ENCODE results near the gene ACADVL. TPM values are rescaled to one million over a fixed set of nuclear protein-coding genes. Genes with fewer than 3 reads are reported as not detected.

The ACADVL gene
- total and polyA plus RNA-seq, 12 donors: 961 to 6,098 (median 1,772) TPM

DNA sequence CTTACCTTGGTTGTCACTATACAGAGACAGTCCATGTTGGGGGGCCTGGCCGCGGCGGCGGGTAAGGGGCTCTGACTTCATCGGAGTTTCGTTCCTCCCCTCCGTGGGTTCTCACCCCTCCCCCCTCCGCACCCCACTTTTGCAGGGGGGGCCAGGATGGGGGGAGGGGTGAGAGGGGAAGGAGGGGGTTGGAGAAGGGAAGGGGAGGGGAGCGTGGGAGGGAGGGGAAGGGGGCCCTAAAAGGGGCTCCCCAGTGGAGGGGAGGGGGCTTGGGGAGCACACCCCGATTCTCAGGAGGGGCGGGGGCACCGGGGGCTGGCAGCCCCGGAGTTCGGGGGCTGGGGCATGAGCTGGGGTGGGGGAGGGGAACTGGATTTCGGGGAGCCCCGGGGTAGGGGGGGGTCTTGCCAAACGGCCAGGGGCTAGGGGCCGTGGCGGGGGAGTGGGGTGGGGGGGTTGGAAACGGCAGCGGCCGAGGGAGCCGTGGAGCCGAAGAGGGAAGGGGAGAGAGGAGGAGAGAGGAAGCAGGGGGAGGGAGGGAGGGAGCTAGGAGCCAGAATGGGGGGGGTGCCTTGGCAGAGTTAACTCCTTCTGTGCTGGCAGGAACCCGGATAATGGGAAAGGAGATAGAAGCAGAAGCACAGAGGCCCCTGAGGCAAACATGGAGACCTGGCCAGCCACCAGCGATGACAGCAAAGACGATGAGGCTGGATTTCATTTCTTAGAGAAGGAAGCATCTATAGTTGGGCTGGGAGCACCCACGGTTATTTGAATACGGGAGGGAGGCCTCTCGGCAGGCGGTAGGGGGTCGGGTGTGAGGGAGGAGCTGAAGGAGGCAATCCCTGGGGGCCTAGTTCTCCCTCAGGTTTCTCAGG, 2.4 kb upstream of the ACADVL start:
- no peaks in the 10 kb centered on the region for H3K9me3 ChIP-seq (replicated peaks in 1 of 3)
- peak; percentile 70 to 90 (median 82) for DNase-seq
- H3K36me3 ChIP-seq (replicated peaks in 1 of 2): peaks cover 0 to 6% of the 10 kb centered on the region in 2 donors
- TF ChIP-seq POLR2A (IDR thresholded peaks at IDR 0.05): no peak
- TF ChIP-seq, protein P1, sequence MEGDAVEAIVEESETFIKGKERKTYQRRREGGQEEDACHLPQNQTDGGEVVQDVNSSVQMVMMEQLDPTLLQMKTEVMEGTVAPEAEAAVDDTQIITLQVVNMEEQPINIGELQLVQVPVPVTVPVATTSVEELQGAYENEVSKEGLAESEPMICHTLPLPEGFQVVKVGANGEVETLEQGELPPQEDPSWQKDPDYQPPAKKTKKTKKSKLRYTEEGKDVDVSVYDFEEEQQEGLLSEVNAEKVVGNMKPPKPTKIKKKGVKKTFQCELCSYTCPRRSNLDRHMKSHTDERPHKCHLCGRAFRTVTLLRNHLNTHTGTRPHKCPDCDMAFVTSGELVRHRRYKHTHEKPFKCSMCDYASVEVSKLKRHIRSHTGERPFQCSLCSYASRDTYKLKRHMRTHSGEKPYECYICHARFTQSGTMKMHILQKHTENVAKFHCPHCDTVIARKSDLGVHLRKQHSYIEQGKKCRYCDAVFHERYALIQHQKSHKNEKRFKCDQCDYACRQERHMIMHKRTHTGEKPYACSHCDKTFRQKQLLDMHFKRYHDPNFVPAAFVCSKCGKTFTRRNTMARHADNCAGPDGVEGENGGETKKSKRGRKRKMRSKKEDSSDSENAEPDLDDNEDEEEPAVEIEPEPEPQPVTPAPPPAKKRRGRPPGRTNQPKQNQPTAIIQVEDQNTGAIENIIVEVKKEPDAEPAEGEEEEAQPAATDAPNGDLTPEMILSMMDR (IDR thresholded peaks at IDR 0.05): no peak
- H3K27ac ChIP-seq: peak overlapping the region in 3 of 5 donors; percentile 10 to 100 (median 72)
- 1 to 3% (median 1%) methylated on average over 15 to 32 of the region's 32 CpGs for WGBS, 4 donors
- H3K4me1 ChIP-seq (replicated peaks in 1 of 2): peaks cover 45 to 69% of the 10 kb centered on the region in 2 donors
- peak overlapping the region in 3 of 4 donors; percentile 25 to 65 (median 29) for H3K4me3 ChIP-seq
- intact Hi-C loops (cut with DNase I): no loop called here
- H3K27me3 ChIP-seq: no peaks in the 10 kb centered on the region

DNA sequence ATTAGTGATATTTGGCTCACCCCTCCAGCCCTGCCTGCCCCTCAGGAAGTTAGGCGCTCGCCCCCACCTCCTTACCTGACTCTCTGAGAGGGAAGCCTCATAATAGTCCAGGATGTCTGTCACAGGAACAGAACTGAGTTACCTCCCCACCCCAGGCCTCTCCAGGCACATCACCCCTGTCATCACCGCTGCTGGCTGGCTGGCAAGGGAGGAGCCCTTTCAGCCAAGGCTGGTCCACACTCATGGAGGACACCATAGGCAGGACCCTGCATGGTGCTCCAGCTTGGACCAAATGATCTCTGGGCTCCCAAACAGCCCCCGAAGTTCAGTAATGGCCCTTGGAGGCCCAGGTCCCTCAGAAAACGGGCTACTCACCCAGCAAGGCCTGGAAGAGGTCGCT, 1.6 kb upstream of the ACADVL start:
- Histone ChIP-seq H3K9me3 (replicated peaks in 1 of 3) (no peaks in the 10 kb centered on the region), H3K4me3 (peak overlapping the region in 1 of 4 donors; percentile 65), H3K4me1 (replicated peaks in 1 of 2) (peaks cover 45 to 75% of the 10 kb centered on the region in 2 donors), H3K27ac (peak overlapping the region in 2 of 5 donors; percentile 72 to 100), H3K36me3 (replicated peaks in 1 of 2) (peaks cover 0 to 14% of the 10 kb centered on the region in 2 donors), H3K27me3 (no peaks in the 10 kb centered on the region)
- DNase-seq: peak in 2 of 7 donors; percentile 32 to 46
- no peak for TF ChIP-seq POLR2A (IDR thresholded peaks at IDR 0.05)
- TF ChIP-seq, protein P1 (IDR thresholded peaks at IDR 0.05): no peak
- intact Hi-C loops (cut with DNase I): no loop called here
- 64 to 81% (median 68%) methylated on average over 2 to 6 of the region's 6 CpGs for WGBS, 4 donors

DNA sequence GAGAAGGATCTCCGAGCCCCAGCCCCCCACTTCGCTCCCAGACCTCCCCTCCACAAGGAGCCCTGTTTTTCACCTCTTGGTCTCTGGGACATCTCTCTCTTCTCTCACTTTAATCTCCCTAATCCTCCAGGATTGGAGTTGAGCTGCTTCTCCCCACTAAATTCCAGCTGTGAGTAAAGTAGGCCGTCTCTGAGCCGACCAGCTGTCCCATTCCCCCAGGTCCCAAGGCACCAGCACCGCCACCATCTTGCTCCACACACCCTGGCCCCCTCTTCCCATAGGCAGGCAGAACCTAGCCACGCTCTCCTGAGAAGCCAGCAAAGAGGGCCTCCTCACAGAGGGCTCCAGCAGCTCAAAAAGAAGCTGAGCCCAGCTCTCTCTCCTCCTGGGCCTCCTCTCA, 980 bp upstream of the ACADVL start:
- no peak overlapping the region for H3K4me3 ChIP-seq
- H3K27ac ChIP-seq: peak overlapping the region in 2 of 5 donors; percentile 99 to 100
- no peaks in the 10 kb centered on the region for H3K27me3 ChIP-seq
- intact Hi-C loops (cut with DNase I): no loop called here
- TF ChIP-seq POLR2A (IDR thresholded peaks at IDR 0.05): no peak
- TF ChIP-seq, protein P1 (IDR thresholded peaks at IDR 0.05): no peak
- peaks cover 45 to 78% of the 10 kb centered on the region in 2 donors for H3K4me1 ChIP-seq (replicated peaks in 1 of 2)
- peak in 2 of 7 donors; percentile 27 to 39 for DNase-seq
- H3K9me3 ChIP-seq (replicated peaks in 1 of 3): no peaks in the 10 kb centered on the region
- WGBS, 4 donors: 69 to 82% (median 80%) methylated on average over 6 of the region's 6 CpGs
- peaks cover 0 to 20% of the 10 kb centered on the region in 2 donors for H3K36me3 ChIP-seq (replicated peaks in 1 of 2)

DNA sequence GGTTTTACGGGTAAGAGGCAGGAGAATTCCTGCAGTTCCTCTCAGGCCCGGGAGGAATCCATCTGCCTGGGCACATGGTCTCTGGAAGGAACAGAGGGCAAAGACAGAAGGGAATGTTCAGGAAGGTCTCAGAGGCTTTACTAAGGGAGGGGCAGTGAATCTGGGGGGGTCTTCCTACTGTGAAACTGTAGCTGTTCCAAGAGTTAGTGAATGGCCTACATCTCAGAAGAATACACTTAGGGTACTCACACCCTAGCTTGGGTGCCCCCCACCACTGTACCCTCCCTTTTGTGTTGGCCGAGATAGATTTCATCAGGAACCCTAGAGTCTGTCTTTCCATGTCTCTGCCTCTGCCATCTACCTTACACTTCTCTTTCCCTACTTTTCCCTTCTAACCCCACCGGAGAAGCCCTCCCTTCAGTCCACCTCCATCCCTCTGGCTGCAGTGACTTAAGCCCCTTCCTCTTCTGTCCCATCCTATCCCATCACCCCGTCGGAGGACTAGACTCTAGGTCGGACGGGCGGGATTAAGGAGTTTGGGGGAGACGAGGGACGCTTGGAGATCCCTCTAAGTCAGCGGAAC, 418 bp upstream of the ACADVL start:
- peaks cover 0 to 26% of the 10 kb centered on the region in 2 donors for H3K36me3 ChIP-seq (replicated peaks in 1 of 2)
- peak overlapping the region in 2 of 4 donors; percentile 87 to 99 for H3K4me3 ChIP-seq
- H3K4me1 ChIP-seq (replicated peaks in 1 of 2): peaks cover 40 to 79% of the 10 kb centered on the region in 2 donors
- H3K27ac ChIP-seq: peak overlapping the region; percentile 86 to 100 (median 97)
- H3K9me3 ChIP-seq (replicated peaks in 1 of 3): no peaks in the 10 kb centered on the region
- 16 to 19% (median 16%) methylated on average over 11 to 12 of the region's 12 CpGs for WGBS, 4 donors
- H3K27me3 ChIP-seq: no peaks in the 10 kb centered on the region
- intact Hi-C loops (cut with DNase I): no loop called here
- no peak for TF ChIP-seq POLR2A (IDR thresholded peaks at IDR 0.05)
- TF ChIP-seq, protein P1 (IDR thresholded peaks at IDR 0.05): no peak
- peak in 1 of 7 donors; percentile 35 for DNase-seq
